Measurements from ENCODE around the gene JAML.

- TF ChIP-seq CTCF (optimal IDR thresholded peaks at IDR 0.05 in 1 of 3, IDR thresholded peaks at IDR 0.05 in 1 of 3, conservative IDR thresholded peaks at IDR 0.05 in 1 of 3; ENCODE audit: extremely low read depth in 1 of 3, insufficient read depth in 2 of 3, low read length in 3 of 3): no peak
- TF ChIP-seq EZH2 (IDR thresholded peaks at IDR 0.05; ENCODE audit: low read length): no peak
These were observed 5.6 kb downstream of the JAML start for GRCh38 chr11:118219244-118219643.
